Stomach (tissue), 4 donors: ENCODE measurements around the gene PRSS27.

Experiments
- EP300 ChIP-seq: sonication (generic); formaldehyde crosslinking; IDR thresholded peaks from one replicate; pipeline ENCODE4 v1.6.1; 2017; ENCODE audit warnings: antibody characterized with exemption
- POLR2A ChIP-seq, 4 donors: fragments of 450-650 bp; IDR thresholded peaks; one replicate each; pipeline ENCODE4 v1.6.1; 2016; ENCODE audit warnings: antibody characterized with exemption in 4 of 4, control low read depth in 2 of 4, mild to moderate bottlenecking in 1 of 4, moderate library complexity in 1 of 4
- POLR2AphosphoS5 ChIP-seq, 3 donors: sonication (generic); formaldehyde crosslinking; IDR thresholded peaks; one replicate each; pipeline ENCODE4 v1.6.1; 2016; ENCODE audit warnings: antibody characterized with exemption in 3 of 3
- TF ChIP-seq, protein P1 (sequence below), 7 experiments: fragments of 450-650 bp in 4 of 7; fragments of 200-600 bp in 3 of 7; sonication (generic) in 3 of 7; IDR thresholded peaks; one replicate each; pipeline ENCODE4 v1.5.1; 2016 to 2019; ENCODE audit warnings: antibody characterized with exemption in 7 of 7, control low read depth in 2 of 7, mild to moderate bottlenecking in 1 of 7

GRCh38 chr16:2720064-2720457, at the start of gene PRSS27:
- TF ChIP-seq POLR2AphosphoS5 (IDR thresholded peaks at IDR 0.05), result no peak
- TF ChIP-seq, protein P1, sequence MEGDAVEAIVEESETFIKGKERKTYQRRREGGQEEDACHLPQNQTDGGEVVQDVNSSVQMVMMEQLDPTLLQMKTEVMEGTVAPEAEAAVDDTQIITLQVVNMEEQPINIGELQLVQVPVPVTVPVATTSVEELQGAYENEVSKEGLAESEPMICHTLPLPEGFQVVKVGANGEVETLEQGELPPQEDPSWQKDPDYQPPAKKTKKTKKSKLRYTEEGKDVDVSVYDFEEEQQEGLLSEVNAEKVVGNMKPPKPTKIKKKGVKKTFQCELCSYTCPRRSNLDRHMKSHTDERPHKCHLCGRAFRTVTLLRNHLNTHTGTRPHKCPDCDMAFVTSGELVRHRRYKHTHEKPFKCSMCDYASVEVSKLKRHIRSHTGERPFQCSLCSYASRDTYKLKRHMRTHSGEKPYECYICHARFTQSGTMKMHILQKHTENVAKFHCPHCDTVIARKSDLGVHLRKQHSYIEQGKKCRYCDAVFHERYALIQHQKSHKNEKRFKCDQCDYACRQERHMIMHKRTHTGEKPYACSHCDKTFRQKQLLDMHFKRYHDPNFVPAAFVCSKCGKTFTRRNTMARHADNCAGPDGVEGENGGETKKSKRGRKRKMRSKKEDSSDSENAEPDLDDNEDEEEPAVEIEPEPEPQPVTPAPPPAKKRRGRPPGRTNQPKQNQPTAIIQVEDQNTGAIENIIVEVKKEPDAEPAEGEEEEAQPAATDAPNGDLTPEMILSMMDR (IDR thresholded peaks at IDR 0.05), result no peak
- TF ChIP-seq POLR2A (IDR thresholded peaks at IDR 0.05), result no peak
- no peak for TF ChIP-seq EP300
